HG03025 (cell line): Measurements from ENCODE around the gene MRPL48.

Source experiments
- ATAC-seq: cut with Tn5 transposase; IDR thresholded peaks from one replicate; pipeline ENCODE4 v1.9.1; 2021; ENCODE audit warnings: mild to moderate bottlenecking, moderate library complexity; ENCODE audit not compliant: unreplicated experiment, low FRiP score

The MRPL48 gene

GRCh38 chr11:73883856-73884255 is 96.2 kb downstream of the MRPL48 start:
- ATAC-seq, result no peak

- ATAC-seq, result no peak
Measured at GRCh38 chr11:73888244-73888643, 100.6 kb downstream of the MRPL48 start.

GRCh38 chr11:73889019-73889418 is 101.3 kb downstream of the MRPL48 start:
- no peak for ATAC-seq

GRCh38 chr11:73889536-73889935 is 101.9 kb downstream of the MRPL48 start:
- ATAC-seq, result no peak

- no peak for ATAC-seq
Measured at GRCh38 chr11:73893041-73893440, 105.4 kb downstream of the MRPL48 start.

- ATAC-seq, result no peak
Measured at GRCh38 chr11:73894725-73895335, 107.2 kb downstream of the MRPL48 start.

- ATAC-seq, result no peak
Measured at GRCh38 chr11:73902303-73902702, 114.6 kb downstream of the MRPL48 start.

- ATAC-seq, result no peak
Measured at GRCh38 chr11:73907191-73907590, 119.5 kb downstream of the MRPL48 start.

GRCh38 chr11:73912026-73912425 is 124.4 kb downstream of the MRPL48 start:
- no peak for ATAC-seq

GRCh38 chr11:73913472-73913871 is 125.8 kb downstream of the MRPL48 start:
- ATAC-seq, result no peak

- no peak for ATAC-seq
Measured at GRCh38 chr11:73914284-73914683, 126.6 kb downstream of the MRPL48 start.
